GM23248 (cell line): ENCODE measurements around the gene ECI1. TPM values are rescaled to one million over a fixed set of nuclear protein-coding genes. Genes with fewer than 3 reads are reported as not detected.

Experiments
- DNase-seq: peaks from one replicate; pipeline ENCODE4 v3.0.0-alpha.2; 2015
- H2AFZ ChIP-seq: fragments of 200-600 bp; sonication (generic); 2 replicates; pipeline ENCODE4 v1.6.1; 2016; ENCODE audit warnings: antibody characterized with exemption
- H3F3A ChIP-seq: fragments of 200-600 bp; sonication (generic); 2 replicates; pipeline ENCODE4 v1.6.1; 2016; ENCODE audit warnings: mild to moderate bottlenecking, antibody characterized with exemption, mixed run types; ENCODE audit not compliant: insufficient read depth
- H3K27ac ChIP-seq: fragments of 200-600 bp; sonication (generic); 2 replicates; pipeline ENCODE4 v1.5.1; 2016; ENCODE audit warnings: mild to moderate bottlenecking
- H3K27me3 ChIP-seq: fragments of 200-600 bp; sonication (generic); replicated peaks from 2 replicates; pipeline ENCODE4 v1.6.1; 2016; ENCODE audit warnings: mild to moderate bottlenecking; ENCODE audit not compliant: insufficient read depth
- H3K36me3 ChIP-seq: fragments of 200-600 bp; sonication (generic); 2 replicates; pipeline ENCODE4 v1.6.1; 2016; ENCODE audit warnings: low read depth, mild to moderate bottlenecking
- H3K4me1 ChIP-seq: fragments of 200-600 bp; sonication (generic); 2 replicates; pipeline ENCODE4 v1.6.1; 2016; ENCODE audit warnings: mild to moderate bottlenecking; ENCODE audit not compliant: insufficient read depth
- H3K4me2 ChIP-seq: fragments of 200-600 bp; sonication (generic); one replicate; pipeline ENCODE4 v1.6.1; 2016; ENCODE audit warnings: mild to moderate bottlenecking; ENCODE audit not compliant: unreplicated experiment
- H3K4me3 ChIP-seq: fragments of 200-600 bp; sonication (generic); 2 replicates; pipeline ENCODE4 v1.5.1; 2016; ENCODE audit warnings: mild to moderate bottlenecking
- H3K79me2 ChIP-seq: fragments of 200-600 bp; sonication (generic); 2 replicates; pipeline ENCODE4 v1.6.1; 2016; ENCODE audit warnings: mild to moderate bottlenecking; ENCODE audit not compliant: insufficient read depth
- H3K9ac ChIP-seq: fragments of 200-600 bp; sonication (generic); 2 replicates; pipeline ENCODE4 v1.6.1; 2016; ENCODE audit warnings: mild to moderate bottlenecking
- H3K9me2 ChIP-seq: fragments of 200-600 bp; sonication (generic); 2 replicates; pipeline ENCODE4 v1.6.1; 2016; ENCODE audit warnings: mixed run types, mild to moderate bottlenecking, moderate library complexity; ENCODE audit not compliant: insufficient read depth
- H3K9me3 ChIP-seq: fragments of 200-600 bp; sonication (generic); one replicate; pipeline ENCODE4 v1.6.1; 2017; ENCODE audit warnings: low read depth
- H4K20me1 ChIP-seq: fragments of 200-600 bp; sonication (generic); 2 replicates; pipeline ENCODE4 v1.6.0; 2016; ENCODE audit not compliant: insufficient read depth
- EZH2 ChIP-seq: fragments of 200-600 bp; sonication (generic); IDR thresholded peaks from 2 replicates; pipeline ENCODE4 v1.6.1; 2018; ENCODE audit warnings: antibody characterized with exemption, mild to moderate bottlenecking; ENCODE audit not compliant: insufficient read depth, poor library complexity, severe bottlenecking
- EZH2phosphoT487 ChIP-seq: fragments of 200-600 bp; sonication (generic); IDR thresholded peaks from 2 replicates; pipeline ENCODE4 v1.6.1; 2018; ENCODE audit warnings: antibody characterized with exemption, moderate library complexity, mild to moderate bottlenecking, low read depth; ENCODE audit not compliant: insufficient read depth
- WGBS, 2 experiments: methylation state at CpG; one replicate each; pipeline ENCODE4 v1.1.6; 2015 to 2017; ENCODE audit warnings: low lambda C conversion rate in 2 of 2, low coverage in 1 of 2; ENCODE audit errors: missing lambda C conversion rate in 2 of 2; 5-methylcytosine and 5-hydroxymethylcytosine counted together
- in situ Hi-C: fragments of 300-500 bp; cut with MboI; formaldehyde crosslinking; loops from 2 replicates; pipeline ENCODE4 v1.15.0; 2020
- polyA plus RNA-seq: library from polyadenylated mRNA; unstranded; fragments of >200 nt; fragmentation: Nextera tagmentation; extraction: Ambion mirVana; gene quantifications from 2 replicates; pipeline ENCODE4 v1.2.1, GENCODE V29; 2016
- total RNA-seq: library from RNA; depleted of rRNA; stranded (reverse); fragments of >200 nt; shearing (Covaris generic); gene quantifications from 2 replicates; pipeline ENCODE4 v1.2.3, GENCODE V29; 2014

Gene ECI1
- total and polyA plus RNA-seq, 2 experiments from 2014 or later, result 92.0 to 106 TPM

- Histone ChIP-seq H3K79me2 (peaks cover 32% of the 10 kb centered on the region), H4K20me1 (no peaks in the 10 kb centered on the region), H3K27me3 (no peaks in the 10 kb centered on the region), H2AFZ (no peak overlapping the region), H3K36me3 (peaks cover 12% of the 10 kb centered on the region; the same call in 1 of the 2 replicates), H3K9me3 (no peaks in the 10 kb centered on the region), H3K9me2 (no peaks in the 10 kb centered on the region), H3F3A (no peaks in the 10 kb centered on the region), H3K4me2 (no peak overlapping the region), H3K4me3 (no peak overlapping the region), H3K4me1 (peaks cover 5% of the 10 kb centered on the region; the same call in 1 of the 2 replicates), H3K27ac (no peak overlapping the region), H3K9ac (no peak overlapping the region)
- in situ Hi-C loops, result no loop called here
- no peak for DNase-seq
- TF ChIP-seq EZH2 (no peak), EZH2phosphoT487 (no peak)
- 90 to 92% methylated on average over 27 to 30 of the region's 30 CpGs for WGBS, 2 experiments
These were observed 6.2 kb downstream of the ECI1 start for GRCh38 chr16:2244926-2245795.

DNA sequence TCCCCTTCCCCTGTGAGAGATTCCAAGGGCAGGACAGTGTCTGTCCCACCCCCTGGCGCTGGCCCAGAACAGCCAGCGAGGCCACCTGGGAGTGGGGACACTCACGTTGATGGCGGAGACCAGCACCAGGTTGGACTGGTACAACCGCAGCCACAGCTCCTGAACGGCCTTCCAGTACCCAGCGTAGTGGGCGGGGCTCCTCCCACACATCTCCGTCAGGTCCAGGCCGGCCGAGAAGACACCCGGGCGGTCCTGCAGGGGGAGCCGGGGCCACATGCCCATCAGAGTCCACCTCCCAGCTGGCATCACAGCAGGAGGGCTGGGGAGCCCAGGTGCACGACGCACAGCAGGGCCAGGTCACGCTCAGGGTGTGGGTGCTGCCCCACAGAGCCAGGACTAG lies 7.1 kb downstream of the ECI1 start:
- H3K27ac ChIP-seq, result no peak overlapping the region
- H3K79me2 ChIP-seq, result peaks cover 25% of the 10 kb centered on the region
- no peaks in the 10 kb centered on the region for H3F3A ChIP-seq
- WGBS, 2 experiments, result 86 to 87% methylated on average over 13 to 17 of the region's 17 CpGs
- no peaks in the 10 kb centered on the region for H3K9me2 ChIP-seq
- in situ Hi-C loops, result no loop called here
- no peak for DNase-seq
- H3K4me1 ChIP-seq, result no peaks in the 10 kb centered on the region
- TF ChIP-seq EZH2phosphoT487 (no peak), EZH2 (no peak)
- H3K9me3 ChIP-seq, result no peaks in the 10 kb centered on the region
- no peak overlapping the region for H2AFZ ChIP-seq
- H3K27me3 ChIP-seq, result no peaks in the 10 kb centered on the region
- H4K20me1 ChIP-seq, result no peaks in the 10 kb centered on the region
- H3K36me3 ChIP-seq, result peaks cover 12% of the 10 kb centered on the region; the same call in 1 of the 2 replicates
- no peak overlapping the region for H3K4me3 ChIP-seq
- no peak overlapping the region for H3K4me2 ChIP-seq
- H3K9ac ChIP-seq, result no peak overlapping the region

DNA sequence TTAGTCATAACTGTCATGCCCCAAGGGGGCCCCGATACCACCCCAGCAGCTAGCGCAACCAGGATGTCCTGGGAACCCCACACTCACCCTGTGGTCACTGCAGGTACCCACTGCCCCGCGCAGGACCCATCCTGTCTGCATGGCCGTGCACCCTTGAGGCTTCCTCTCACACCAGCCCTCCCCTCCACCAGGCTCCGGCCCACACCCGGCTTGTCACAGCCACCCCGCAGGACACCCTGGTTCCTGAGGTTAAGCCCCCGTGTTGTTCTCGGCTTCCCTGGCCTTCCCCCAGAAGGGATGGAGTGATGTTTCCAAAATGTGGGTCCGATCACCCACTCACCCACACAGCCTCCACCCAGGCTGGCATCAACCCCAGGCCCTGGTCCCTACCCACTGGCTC lies 7.6 kb downstream of the ECI1 start:
- H3K9me2 ChIP-seq, result no peaks in the 10 kb centered on the region
- no peaks in the 10 kb centered on the region for H3K9me3 ChIP-seq
- peaks cover 21% of the 10 kb centered on the region for H3K79me2 ChIP-seq
- in situ Hi-C loops, result no loop called here
- H3F3A ChIP-seq, result no peaks in the 10 kb centered on the region
- no peak overlapping the region for H2AFZ ChIP-seq
- 92 to 93% methylated on average over 8 to 11 of the region's 11 CpGs for WGBS, 2 experiments
- no peak overlapping the region for H3K4me2 ChIP-seq
- no peak overlapping the region for H3K9ac ChIP-seq
- no peak for TF ChIP-seq EZH2
- TF ChIP-seq EZH2phosphoT487, result no peak
- no peaks in the 10 kb centered on the region for H4K20me1 ChIP-seq
- no peak overlapping the region for H3K27ac ChIP-seq
- H3K4me3 ChIP-seq, result no peak overlapping the region
- H3K27me3 ChIP-seq, result no peaks in the 10 kb centered on the region
- H3K36me3 ChIP-seq, result peaks cover 12% of the 10 kb centered on the region; the same call in 1 of the 2 replicates
- H3K4me1 ChIP-seq, result no peaks in the 10 kb centered on the region
- DNase-seq, result no peak

GRCh38 chr16:2243031-2243528 lies 8.3 kb downstream of the ECI1 start:
- peaks cover 12% of the 10 kb centered on the region; the same call in 1 of the 2 replicates for H3K36me3 ChIP-seq
- in situ Hi-C loops, result no loop called here
- no peaks in the 10 kb centered on the region for H3K4me1 ChIP-seq
- DNase-seq, result no peak
- H3K9ac ChIP-seq, result no peak overlapping the region
- no peaks in the 10 kb centered on the region for H3K9me3 ChIP-seq
- 99% methylated on average over 19 of the region's 19 CpGs for WGBS, 2 experiments
- no peak overlapping the region for H2AFZ ChIP-seq
- TF ChIP-seq EZH2phosphoT487 (no peak), EZH2 (no peak)
- H3K27ac ChIP-seq, result no peak overlapping the region
- no peaks in the 10 kb centered on the region for H3K27me3 ChIP-seq
- H3K4me3 ChIP-seq, result no peak overlapping the region
- H3K79me2 ChIP-seq, result peaks cover 14% of the 10 kb centered on the region
- no peaks in the 10 kb centered on the region for H3K9me2 ChIP-seq
- H3K4me2 ChIP-seq, result no peak overlapping the region
- no peaks in the 10 kb centered on the region for H4K20me1 ChIP-seq
- no peaks in the 10 kb centered on the region for H3F3A ChIP-seq
